SH-SY5Y (cell line): ENCODE data around the gene MICALL2.

Experiments
- GATA2 ChIP-seq: IDR thresholded peaks from 2 replicates; pipeline ENCODE4 v1.6.1; 2011; ENCODE audit warnings: mild to moderate bottlenecking, low read depth, low read length
- GATA3 ChIP-seq: IDR thresholded peaks from 2 replicates; pipeline ENCODE4 v1.6.1; 2011; ENCODE audit warnings: low read depth, mild to moderate bottlenecking, low read length, moderate library complexity

The MICALL2 gene

GRCh38 chr7:1466524-1467271, 7.4 kb upstream of the MICALL2 start:
- no peak for TF ChIP-seq GATA3

GRCh38 chr7:1464694-1465093, 5.4 kb upstream of the MICALL2 start:
- no peak for TF ChIP-seq GATA2
- no peak for TF ChIP-seq GATA3

- TF ChIP-seq GATA3, result no peak
- no peak for TF ChIP-seq GATA2
Measured at GRCh38 chr7:1463676-1464223, 4.5 kb upstream of the MICALL2 start.

GRCh38 chr7:1461646-1462375, 2.5 kb upstream of the MICALL2 start:
- no peak for TF ChIP-seq GATA3
- no peak for TF ChIP-seq GATA2

- TF ChIP-seq GATA2 (peak; percentile 35; the same call in 1 of the 2 replicates), GATA3 (no peak)
Measured at GRCh38 chr7:1460821-1461645, 1.8 kb upstream of the MICALL2 start.

- no peak for TF ChIP-seq GATA2
- no peak for TF ChIP-seq GATA3
Measured at GRCh38 chr7:1459920-1460820, 900 bp upstream of the MICALL2 start.

- no peak for TF ChIP-seq GATA3
- TF ChIP-seq GATA2, result no peak
Measured at GRCh38 chr7:1459512-1459892, 232 bp upstream of the MICALL2 start.

GRCh38 chr7:1457949-1458682, 1.2 kb downstream of the MICALL2 start:
- no peak for TF ChIP-seq GATA3
- no peak for TF ChIP-seq GATA2

- TF ChIP-seq GATA2 (no peak), GATA3 (no peak)
Measured at GRCh38 chr7:1457059-1457948, 2.0 kb downstream of the MICALL2 start.

- no peak for TF ChIP-seq GATA2
- no peak for TF ChIP-seq GATA3
Measured at GRCh38 chr7:1455955-1456354, 3.3 kb downstream of the MICALL2 start.

- TF ChIP-seq GATA3 (no peak), GATA2 (no peak)
Measured at GRCh38 chr7:1455241-1455939, 3.9 kb downstream of the MICALL2 start.
